HG02852 (cell line): ENCODE results near the gene KLC1.
"Not testable (repeated sequence)": the region's sequence is repeated elsewhere in the genome, so short reads cannot be mapped to it uniquely, and the experiment has no call there.

ENCODE experiments used
- ATAC-seq: cut with Tn5 transposase; IDR thresholded peaks from one replicate; pipeline ENCODE4 v1.9.1; 2021; ENCODE audit warnings: mild to moderate bottlenecking, moderate library complexity; ENCODE audit not compliant: unreplicated experiment

The KLC1 gene

GRCh38 chr14:103625356-103626095 is 3.5 kb upstream of the KLC1 start:
- no peak for ATAC-seq

DNA sequence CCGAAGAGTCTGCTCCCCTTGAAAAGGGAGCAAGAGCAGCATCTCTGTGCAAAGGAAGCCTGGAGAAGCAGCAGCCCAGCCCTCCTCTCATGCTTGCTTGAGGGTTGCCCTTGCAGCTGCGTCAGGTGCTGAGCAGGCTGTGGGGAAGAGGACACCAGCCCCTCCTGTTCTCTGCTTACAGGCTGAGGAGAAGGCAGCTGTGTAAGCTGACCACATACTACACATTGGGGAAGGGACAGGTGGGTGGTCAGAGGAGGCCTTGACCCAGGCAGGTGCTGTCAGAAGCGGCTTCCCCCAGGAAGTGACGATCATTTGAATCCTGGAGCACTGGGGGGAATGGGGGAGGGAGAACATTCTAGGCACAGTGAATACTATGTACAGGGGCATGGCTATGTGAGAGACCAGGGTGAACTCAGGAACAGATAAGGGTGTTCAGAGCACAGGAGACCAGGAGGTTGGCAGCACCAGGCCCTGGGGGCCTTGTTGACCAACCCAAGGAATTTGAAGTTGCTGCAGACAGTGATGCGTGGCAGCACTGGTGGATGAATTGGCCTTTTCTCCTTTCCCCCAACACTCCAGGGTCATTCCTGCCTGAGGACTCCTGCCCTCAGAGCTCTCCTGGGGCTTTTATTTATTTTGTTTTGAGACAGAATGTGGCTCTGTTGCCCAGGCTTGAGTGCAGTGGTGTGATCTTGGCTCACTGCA is 2.7 kb upstream of the KLC1 start:
- no peak for ATAC-seq

- ATAC-seq = no peak
Observed at GRCh38 chr14:103627073-103628025, 1.7 kb upstream of the KLC1 start.

DNA sequence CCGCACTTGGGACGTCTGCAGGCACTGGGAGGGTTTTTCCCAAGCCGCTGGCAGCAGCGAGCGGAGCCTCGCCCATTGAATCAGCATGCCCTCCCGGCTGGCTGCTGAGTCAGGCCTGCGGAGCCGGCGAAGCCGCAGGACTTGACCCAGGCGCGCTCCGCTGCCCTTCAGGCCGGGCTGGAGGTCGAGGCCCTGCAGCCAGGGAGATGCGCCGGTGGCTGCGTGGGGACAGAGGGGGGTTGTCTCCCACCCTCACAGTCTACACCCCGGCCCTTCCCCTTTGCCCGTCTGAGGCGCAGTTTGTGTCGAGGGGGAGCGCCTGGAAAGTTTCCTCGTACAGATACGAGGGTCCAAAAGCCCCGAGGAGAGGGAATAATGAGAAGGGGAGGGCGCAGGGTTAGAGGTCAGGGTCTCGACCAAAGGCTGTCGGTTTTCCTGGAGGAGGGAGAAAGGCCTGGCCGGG is 759 bp upstream of the KLC1 start:
- no peak for ATAC-seq

DNA sequence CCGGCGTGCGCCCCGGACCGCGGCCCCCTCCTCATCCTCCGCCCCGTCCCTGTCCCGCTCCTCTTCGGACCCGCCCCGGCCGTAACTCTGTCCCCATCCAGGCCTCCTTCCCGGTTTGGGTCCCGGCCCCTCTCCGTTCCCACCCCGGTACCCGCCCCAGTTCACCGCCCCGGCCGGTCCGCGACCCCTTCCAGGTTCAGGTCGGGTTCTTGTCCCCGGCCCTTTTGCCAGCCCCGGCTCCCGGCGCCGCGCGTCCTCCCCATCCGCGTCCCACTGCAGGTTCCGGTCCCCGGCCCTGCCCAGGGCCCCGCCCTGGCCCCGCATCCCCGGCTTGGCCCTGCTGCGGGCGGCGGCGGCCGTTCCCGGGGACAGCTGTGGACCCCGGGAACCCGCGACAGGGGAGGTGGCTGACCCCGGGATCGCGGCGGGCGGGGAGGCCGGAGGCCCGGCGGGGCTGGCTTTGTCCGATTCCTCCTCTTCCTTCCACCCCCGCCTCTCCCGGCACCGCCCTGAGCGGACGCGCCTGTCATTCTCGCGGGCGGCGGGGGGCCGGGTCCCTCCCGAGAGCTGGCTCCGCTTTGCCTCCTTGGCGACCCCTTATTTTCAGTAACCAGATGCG is 601 bp downstream of the KLC1 start:
- peak; percentile 31 for ATAC-seq

DNA sequence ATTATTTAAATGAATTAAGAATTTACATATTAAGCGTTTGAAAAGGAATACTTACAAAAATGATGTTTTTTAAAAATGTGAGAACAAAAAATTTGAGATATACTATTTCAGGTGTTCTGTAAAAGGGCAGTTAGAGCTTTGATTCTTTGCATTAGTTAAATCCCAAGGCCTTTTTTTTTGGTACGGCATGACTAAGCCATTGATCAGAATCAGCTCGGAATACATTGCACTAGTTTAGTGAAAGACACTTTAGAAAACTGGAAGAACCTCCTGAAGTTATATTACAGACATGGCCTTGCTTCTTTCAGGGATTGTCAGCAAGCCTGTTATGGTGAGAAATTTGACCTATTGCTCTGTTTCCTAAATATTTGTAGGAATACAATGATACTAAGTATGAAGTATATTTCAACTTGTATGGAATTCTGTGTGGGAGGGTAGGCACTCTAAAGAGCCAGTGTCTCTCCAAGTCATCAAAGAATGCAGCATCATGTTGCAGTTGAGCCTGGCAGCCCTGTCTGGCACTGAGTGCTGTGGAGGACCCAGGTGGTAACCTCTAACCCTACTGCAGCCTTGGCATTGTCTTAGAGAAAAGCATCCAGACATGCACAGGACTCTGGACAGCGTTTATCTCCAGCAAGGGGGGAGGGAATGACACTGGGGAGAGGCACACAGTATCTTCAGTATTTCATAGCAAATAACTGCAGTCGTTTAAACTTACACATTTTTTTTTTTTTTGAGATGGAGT is 1.5 kb downstream of the KLC1 start:
- ATAC-seq = no peak

- no peak for ATAC-seq
Observed at GRCh38 chr14:103633391-103633790, 4.4 kb downstream of the KLC1 start.

GRCh38 chr14:103634156-103634555 is 5.1 kb downstream of the KLC1 start:
- no peak for ATAC-seq

DNA sequence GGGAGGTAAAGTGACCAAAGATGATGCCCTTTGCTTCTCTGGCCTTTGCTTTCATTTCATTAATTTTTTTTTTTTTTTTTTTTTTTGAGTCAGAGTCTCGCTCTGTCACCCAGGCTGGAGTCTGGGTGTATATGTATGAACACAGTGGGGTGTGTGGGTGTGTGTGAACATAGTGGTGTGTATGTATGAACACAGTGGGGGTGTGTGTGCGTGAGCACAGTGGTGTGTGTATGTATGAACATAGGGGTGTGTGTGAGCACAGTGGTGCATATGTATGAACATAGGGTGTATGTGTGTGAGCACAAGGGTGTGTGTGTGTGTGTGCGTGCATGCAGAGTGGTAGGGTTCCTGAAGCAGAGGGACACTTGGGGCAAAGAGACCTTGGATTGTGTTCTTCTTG is 9.6 kb downstream of the KLC1 start:
- no peak for ATAC-seq

DNA sequence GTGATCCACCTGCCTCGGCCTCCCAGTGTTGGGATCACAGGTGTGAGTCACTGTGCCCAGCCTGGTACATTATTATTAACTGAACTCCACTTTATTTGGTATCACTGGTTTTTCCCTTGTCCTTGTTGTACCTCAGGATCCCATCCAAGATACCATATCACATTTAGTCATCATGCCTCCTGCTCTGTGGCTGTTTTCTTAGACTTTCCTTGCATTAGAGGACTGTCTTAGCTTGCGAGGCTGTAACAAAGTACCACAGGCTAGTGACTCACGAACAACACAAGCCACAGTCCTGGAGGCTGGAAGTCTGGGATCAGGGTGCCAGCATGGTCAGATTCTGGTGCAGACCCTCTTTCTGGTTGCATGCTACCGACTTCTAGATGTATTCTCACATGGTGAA is 12.2 kb downstream of the KLC1 start:
- ATAC-seq = no peak

DNA sequence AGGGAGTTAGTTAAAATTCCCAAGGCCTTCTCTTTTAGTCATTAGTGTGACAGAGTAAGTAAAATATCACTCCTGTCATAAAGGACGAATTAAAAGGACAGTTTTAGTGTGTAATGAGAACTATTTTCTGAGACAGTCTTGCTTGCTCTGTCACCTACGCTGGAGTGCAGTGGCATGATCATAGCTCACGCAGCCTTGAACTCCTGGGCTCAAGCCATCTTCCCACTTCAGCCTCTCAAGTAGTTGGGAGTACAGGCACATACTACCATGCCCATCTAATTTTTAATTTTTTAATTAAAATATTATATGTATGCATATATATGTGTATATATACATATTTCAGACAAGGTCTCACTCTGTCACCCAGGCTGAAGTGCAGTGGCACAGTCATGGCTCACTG is 17.2 kb downstream of the KLC1 start:
- ATAC-seq = no peak

- no peak for ATAC-seq
Observed at GRCh38 chr14:103649001-103649400, 20.0 kb downstream of the KLC1 start.

GRCh38 chr14:103650213-103650612 is 21.2 kb downstream of the KLC1 start:
- ATAC-seq = no peak

DNA sequence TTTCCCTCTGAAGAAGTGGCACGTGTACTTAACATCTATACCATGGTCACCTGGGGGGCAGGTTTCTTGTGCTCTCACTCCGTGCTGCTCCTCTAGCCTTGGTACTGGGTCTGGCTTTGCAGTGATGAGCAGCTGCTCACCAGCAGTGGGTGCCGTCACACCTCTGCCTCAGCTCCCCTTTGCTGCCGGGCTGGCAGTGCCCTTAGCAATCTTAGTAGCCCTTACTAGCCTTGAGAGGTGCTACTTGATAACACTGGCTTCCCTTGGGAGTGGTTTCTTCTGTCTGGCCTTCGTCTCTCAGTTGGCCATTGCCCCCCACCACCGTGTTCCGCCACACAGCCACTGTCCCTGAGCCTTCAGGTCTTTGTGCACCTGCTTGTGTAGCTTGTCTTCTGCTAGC is 22.6 kb downstream of the KLC1 start:
- no peak for ATAC-seq

DNA sequence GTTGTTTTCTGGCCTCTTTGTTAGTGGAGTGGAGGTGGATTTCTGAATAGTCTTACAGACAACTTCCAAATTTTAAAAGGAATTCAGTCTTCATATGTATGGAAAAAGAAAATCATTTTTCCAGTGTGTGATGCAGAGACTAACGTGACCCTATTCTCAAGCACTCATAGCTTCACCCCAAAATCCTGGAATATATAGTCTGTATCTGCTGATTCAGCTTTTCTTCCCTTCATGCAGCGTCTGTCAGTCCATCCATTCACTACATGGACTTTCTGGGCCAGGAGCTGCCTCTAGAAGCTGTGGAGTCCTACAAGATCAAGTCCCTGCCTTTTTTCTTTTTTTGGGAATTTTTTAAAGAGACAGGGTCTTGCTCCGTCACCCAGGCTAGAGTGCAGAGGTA is 23.8 kb downstream of the KLC1 start:
- ATAC-seq = no peak

DNA sequence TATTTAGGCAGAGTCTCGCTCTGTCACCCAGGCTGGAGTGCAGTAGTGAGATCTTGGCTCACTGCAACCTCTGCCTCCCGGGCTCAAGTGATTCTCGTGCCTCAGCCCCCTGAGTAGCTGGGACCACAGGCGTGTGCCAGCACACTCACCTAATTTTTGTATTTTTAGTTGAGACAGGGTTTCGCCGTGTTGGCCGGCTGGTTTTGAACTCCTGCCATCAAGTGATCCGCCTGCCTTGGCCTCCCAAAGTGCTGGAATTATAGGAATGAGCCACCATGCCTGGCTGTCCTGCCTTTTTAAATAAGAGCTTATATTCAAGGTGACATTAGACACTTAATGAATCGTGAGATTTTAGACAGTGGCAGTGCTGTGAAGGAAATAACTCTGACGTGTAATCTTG is 24.3 kb downstream of the KLC1 start:
- not testable (repeated sequence) for ATAC-seq

DNA sequence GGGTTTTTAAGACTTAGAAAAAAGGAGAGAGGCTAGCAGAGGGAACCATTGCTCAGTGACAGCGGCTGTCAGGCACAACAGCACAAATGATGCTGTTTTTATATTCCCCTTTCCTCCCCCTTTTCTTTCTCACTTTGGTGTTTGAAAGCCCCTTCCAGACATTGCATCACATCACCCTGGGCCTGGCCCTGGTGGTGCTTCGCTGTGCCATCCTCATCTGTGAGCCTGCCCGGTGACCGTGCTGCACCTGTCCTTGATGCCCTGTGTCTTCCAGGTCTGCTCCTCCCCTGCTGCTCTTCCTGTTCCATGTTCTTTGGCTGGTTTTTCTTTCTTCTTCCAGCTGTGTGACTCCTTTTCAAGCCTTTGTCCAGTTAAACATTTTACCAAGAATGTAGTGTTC is 24.8 kb downstream of the KLC1 start:
- ATAC-seq = no peak

- no peak for ATAC-seq
Observed at GRCh38 chr14:103654619-103655018, 25.6 kb downstream of the KLC1 start.

- ATAC-seq = no peak
Observed at GRCh38 chr14:103656031-103656755, 27.2 kb downstream of the KLC1 start.

- ATAC-seq = no peak
Observed at GRCh38 chr14:103656756-103657133, 27.7 kb downstream of the KLC1 start.
